Right lobe of liver (tissue), 4 donors: Measurements from ENCODE around the gene MFSD12.

ENCODE experiments used
- POLR2A ChIP-seq: fragments of 450-650 bp; IDR thresholded peaks from one replicate; pipeline ENCODE4 v1.6.1; 2017; ENCODE audit warnings: antibody characterized with exemption, mild to moderate bottlenecking
- TF ChIP-seq, protein P1 (sequence below), 4 donors: fragments of 200-600 bp in 3 of 4; fragments of 450-650 bp in 1 of 4; IDR thresholded peaks; one replicate each; pipeline versions ENCODE4 v1.5.1 to v1.8.0; 2016 to 2022; ENCODE audit warnings: antibody characterized with exemption in 4 of 4, mild to moderate bottlenecking in 2 of 4
- donor health status: DM: no; HTN: no; CAD: no.
- donor health status: DM: no; HTN: no; CAD: no.
- donor health status: DM: no; HTN: yes; CAD: no.

DNA sequence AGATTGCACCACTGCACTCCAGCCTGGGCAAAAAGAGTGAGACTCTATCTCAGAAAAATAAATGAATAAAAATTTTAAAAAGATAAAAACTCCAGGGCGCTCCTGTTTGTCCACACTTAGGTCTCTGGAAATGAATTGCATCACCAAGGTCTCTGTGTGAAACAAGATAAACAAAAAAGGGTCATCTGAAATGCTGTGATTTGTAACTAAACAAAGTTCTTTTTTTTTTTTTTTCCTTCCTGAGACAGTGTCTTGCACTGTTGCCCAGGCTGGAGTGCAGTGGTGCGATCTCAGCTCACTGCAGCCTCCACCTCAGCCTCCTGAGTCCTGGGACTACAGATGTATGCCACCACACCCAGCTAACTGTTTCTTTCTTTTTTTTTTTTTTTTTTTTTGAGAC lies 39.7 kb downstream of the MFSD12 start:
- no peak for TF ChIP-seq POLR2A
- TF ChIP-seq, protein P1, sequence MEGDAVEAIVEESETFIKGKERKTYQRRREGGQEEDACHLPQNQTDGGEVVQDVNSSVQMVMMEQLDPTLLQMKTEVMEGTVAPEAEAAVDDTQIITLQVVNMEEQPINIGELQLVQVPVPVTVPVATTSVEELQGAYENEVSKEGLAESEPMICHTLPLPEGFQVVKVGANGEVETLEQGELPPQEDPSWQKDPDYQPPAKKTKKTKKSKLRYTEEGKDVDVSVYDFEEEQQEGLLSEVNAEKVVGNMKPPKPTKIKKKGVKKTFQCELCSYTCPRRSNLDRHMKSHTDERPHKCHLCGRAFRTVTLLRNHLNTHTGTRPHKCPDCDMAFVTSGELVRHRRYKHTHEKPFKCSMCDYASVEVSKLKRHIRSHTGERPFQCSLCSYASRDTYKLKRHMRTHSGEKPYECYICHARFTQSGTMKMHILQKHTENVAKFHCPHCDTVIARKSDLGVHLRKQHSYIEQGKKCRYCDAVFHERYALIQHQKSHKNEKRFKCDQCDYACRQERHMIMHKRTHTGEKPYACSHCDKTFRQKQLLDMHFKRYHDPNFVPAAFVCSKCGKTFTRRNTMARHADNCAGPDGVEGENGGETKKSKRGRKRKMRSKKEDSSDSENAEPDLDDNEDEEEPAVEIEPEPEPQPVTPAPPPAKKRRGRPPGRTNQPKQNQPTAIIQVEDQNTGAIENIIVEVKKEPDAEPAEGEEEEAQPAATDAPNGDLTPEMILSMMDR (IDR thresholded peaks at IDR 0.05) = no peak
